Endodermal cell (in vitro differentiated cells): ENCODE measurements around the gene SDS. TPM values are rescaled to one million over a fixed set of nuclear protein-coding genes. Genes with fewer than 3 reads are reported as not detected.

ENCODE experiments used
- DNase-seq: peaks from one replicate; pipeline ENCODE4 v3.0.0-alpha.2; 2017
- H3K27ac ChIP-seq: 2 replicates; pipeline ENCODE4 v1.5.1; 2013; ENCODE audit warnings: mild to moderate bottlenecking, low read depth, low read length, moderate library complexity
- H3K27me3 ChIP-seq: 2 replicates; pipeline ENCODE4 v1.6.1; 2013; ENCODE audit warnings: mild to moderate bottlenecking, low read length, moderate library complexity; ENCODE audit not compliant: insufficient read depth, control insufficient read depth, poor library complexity, severe bottlenecking
- H3K36me3 ChIP-seq: 2 replicates; pipeline ENCODE4 v1.7.0; 2013; ENCODE audit warnings: mild to moderate bottlenecking, low read length, moderate library complexity; ENCODE audit not compliant: control insufficient read depth, insufficient read depth
- H3K4me1 ChIP-seq: one replicate; pipeline ENCODE4 v1.7.0; 2013; ENCODE audit warnings: low read length; ENCODE audit not compliant: control insufficient read depth, insufficient read depth
- H3K4me3 ChIP-seq: 2 replicates; pipeline ENCODE4 v1.5.1; 2013; ENCODE audit warnings: mild to moderate bottlenecking, low read length, moderate library complexity
- H3K9ac ChIP-seq: 2 replicates; pipeline ENCODE4 v1.6.1; 2013; ENCODE audit warnings: mild to moderate bottlenecking, low read length, moderate library complexity; ENCODE audit not compliant: poor library complexity, severe bottlenecking; ENCODE audit errors: extremely low read depth
- H3K9me3 ChIP-seq: 2 replicates; pipeline ENCODE4 v1.6.1; 2013; ENCODE audit warnings: mild to moderate bottlenecking, low read length, moderate library complexity; ENCODE audit not compliant: control insufficient read depth
- H3K27ac Mint-ChIP-seq: 2 replicates; pipeline ENCODE4 v1.8.0; 2020; ENCODE audit warnings: mixed read lengths
- H3K27me3 Mint-ChIP-seq: 2 replicates; pipeline ENCODE4 v1.8.0; 2021; ENCODE audit warnings: mild to moderate bottlenecking, mixed read lengths; ENCODE audit not compliant: insufficient read depth
- H3K36me3 Mint-ChIP-seq: 2 replicates; pipeline ENCODE4 v1.8.0; 2020; ENCODE audit warnings: low read depth, mixed read lengths
- H3K4me1 Mint-ChIP-seq: 2 replicates; pipeline ENCODE4 v1.8.0; 2020; ENCODE audit warnings: mixed read lengths
- H3K4me3 Mint-ChIP-seq: 2 replicates; pipeline ENCODE4 v1.8.0; 2020; ENCODE audit warnings: mild to moderate bottlenecking, moderate library complexity, mixed read lengths
- H3K9me3 Mint-ChIP-seq: 2 replicates; pipeline ENCODE4 v1.8.0; 2020; ENCODE audit warnings: mild to moderate bottlenecking, mixed read lengths
- CTCF ChIP-seq: fragments of 200-600 bp; sonication (generic); conservative IDR thresholded peaks from 2 replicates; pipeline ENCODE4 v1.5.0; 2021; ENCODE audit warnings: antibody characterized with exemption, mild to moderate bottlenecking
- WGBS, 2 experiments: methylation state at CpG; one replicate each; pipeline versions ENCODE4 v1.1.5 to v1.1.7; 2013; ENCODE audit warnings: missing lambda C conversion rate in 2 of 2, mixed read lengths in 1 of 2; ENCODE audit not compliant: insufficient coverage in 1 of 2, insufficient read length in 1 of 2; 5-methylcytosine and 5-hydroxymethylcytosine counted together
- total RNA-seq, 2 donors: library from RNA; stranded (reverse); fragmentation: NEBNext Ultra II Directional in 1 of 2; extraction: Animal tissue kit (Norgen Biotek cat#: 25700) in 1 of 2; gene quantifications; 2 replicates in 1 of 2; 3 replicates in 1 of 2; pipeline ENCODE4 v1.2.1, GENCODE V29; 2021

The SDS gene
- total RNA-seq, 2 donors from 2014 or later: not detected

- no peak overlapping the region for H3K4me3 Mint-ChIP-seq
These were observed 35.0 kb upstream of the SDS start for GRCh38 chr12:113438523-113439300.

GRCh38 chr12:113437729-113438100, 34.0 kb upstream of the SDS start:
- Mint-ChIP-seq H3K27me3 (peaks cover 29% of the 10 kb centered on the region), H3K36me3 (no peaks in the 10 kb centered on the region), H3K27ac (no peak overlapping the region), H3K4me3 (no peak overlapping the region), H3K4me1 (peaks cover 22% of the 10 kb centered on the region), H3K9me3 (no peaks in the 10 kb centered on the region)
- Histone ChIP-seq H3K36me3 (no peaks in the 10 kb centered on the region), H3K27me3 (peaks cover 47% of the 10 kb centered on the region), H3K27ac (no peak overlapping the region), H3K9ac (no peak overlapping the region), H3K4me1 (peaks cover 4% of the 10 kb centered on the region), H3K9me3 (no peaks in the 10 kb centered on the region), H3K4me3 (no peak overlapping the region)
- WGBS, 2 experiments: 41 to 78% methylated on average over 4 to 9 of the region's 9 CpGs
- no peak for TF ChIP-seq CTCF
- DNase-seq: no peak

More at GRCh38 chr12:113438523-113439300, 35.0 kb upstream of the SDS start:
- WGBS, 2 experiments: 86 to 88% methylated on average over 4 of the region's 4 CpGs
- no peaks in the 10 kb centered on the region for H3K9me3 Mint-ChIP-seq
- no peaks in the 10 kb centered on the region for H3K36me3 ChIP-seq
- H3K27me3 ChIP-seq: peaks cover 57% of the 10 kb centered on the region
- peaks cover 4% of the 10 kb centered on the region for H3K4me1 ChIP-seq
- no peak overlapping the region for H3K9ac ChIP-seq
- H3K9me3 ChIP-seq: no peaks in the 10 kb centered on the region
- H3K27ac ChIP-seq: no peak overlapping the region
- H3K36me3 Mint-ChIP-seq: no peaks in the 10 kb centered on the region
- H3K4me3 ChIP-seq: no peak overlapping the region
- H3K4me1 Mint-ChIP-seq: peaks cover 20% of the 10 kb centered on the region
- H3K27me3 Mint-ChIP-seq: peaks cover 39% of the 10 kb centered on the region
- H3K27ac Mint-ChIP-seq: no peak overlapping the region
- no peak for TF ChIP-seq CTCF
- no peak for DNase-seq

GRCh38 chr12:113436993-113437728, 33.5 kb upstream of the SDS start:
- Mint-ChIP-seq H3K4me1 (peaks cover 22% of the 10 kb centered on the region), H3K9me3 (no peaks in the 10 kb centered on the region), H3K27ac (no peak overlapping the region), H3K4me3 (no peak overlapping the region), H3K36me3 (no peaks in the 10 kb centered on the region), H3K27me3 (peaks cover 24% of the 10 kb centered on the region)
- Histone ChIP-seq H3K36me3 (no peaks in the 10 kb centered on the region), H3K4me1 (peaks cover 4% of the 10 kb centered on the region), H3K27ac (no peak overlapping the region), H3K27me3 (peaks cover 41% of the 10 kb centered on the region), H3K4me3 (no peak overlapping the region), H3K9me3 (no peaks in the 10 kb centered on the region), H3K9ac (no peak overlapping the region)
- 87 to 88% methylated on average over 3 to 6 of the region's 6 CpGs for WGBS, 2 experiments
- DNase-seq: no peak
- TF ChIP-seq CTCF: no peak
